GM23248 (cell line): ENCODE data around the gene EXOC7. TPM values are rescaled to one million over a fixed set of nuclear protein-coding genes. Genes with fewer than 3 reads are reported as not detected.
A peak's percentile ranks its signal among the peaks of the same experiment; 100 is the strongest.

ENCODE experiments used
- DNase-seq: peaks from one replicate; pipeline ENCODE4 v3.0.0-alpha.2; 2015
- H2AFZ ChIP-seq: fragments of 200-600 bp; sonication (generic); 2 replicates; pipeline ENCODE4 v1.6.1; 2016; ENCODE audit warnings: antibody characterized with exemption
- H3F3A ChIP-seq: fragments of 200-600 bp; sonication (generic); 2 replicates; pipeline ENCODE4 v1.6.1; 2016; ENCODE audit warnings: mild to moderate bottlenecking, antibody characterized with exemption, mixed run types; ENCODE audit not compliant: insufficient read depth
- H3K27ac ChIP-seq: fragments of 200-600 bp; sonication (generic); 2 replicates; pipeline ENCODE4 v1.5.1; 2016; ENCODE audit warnings: mild to moderate bottlenecking
- H3K27me3 ChIP-seq: fragments of 200-600 bp; sonication (generic); replicated peaks from 2 replicates; pipeline ENCODE4 v1.6.1; 2016; ENCODE audit warnings: mild to moderate bottlenecking; ENCODE audit not compliant: insufficient read depth
- H3K36me3 ChIP-seq: fragments of 200-600 bp; sonication (generic); 2 replicates; pipeline ENCODE4 v1.6.1; 2016; ENCODE audit warnings: low read depth, mild to moderate bottlenecking
- H3K4me1 ChIP-seq: fragments of 200-600 bp; sonication (generic); 2 replicates; pipeline ENCODE4 v1.6.1; 2016; ENCODE audit warnings: mild to moderate bottlenecking; ENCODE audit not compliant: insufficient read depth
- H3K4me2 ChIP-seq: fragments of 200-600 bp; sonication (generic); one replicate; pipeline ENCODE4 v1.6.1; 2016; ENCODE audit warnings: mild to moderate bottlenecking; ENCODE audit not compliant: unreplicated experiment
- H3K4me3 ChIP-seq: fragments of 200-600 bp; sonication (generic); 2 replicates; pipeline ENCODE4 v1.5.1; 2016; ENCODE audit warnings: mild to moderate bottlenecking
- H3K79me2 ChIP-seq: fragments of 200-600 bp; sonication (generic); 2 replicates; pipeline ENCODE4 v1.6.1; 2016; ENCODE audit warnings: mild to moderate bottlenecking; ENCODE audit not compliant: insufficient read depth
- H3K9ac ChIP-seq: fragments of 200-600 bp; sonication (generic); 2 replicates; pipeline ENCODE4 v1.6.1; 2016; ENCODE audit warnings: mild to moderate bottlenecking
- H3K9me2 ChIP-seq: fragments of 200-600 bp; sonication (generic); 2 replicates; pipeline ENCODE4 v1.6.1; 2016; ENCODE audit warnings: mixed run types, mild to moderate bottlenecking, moderate library complexity; ENCODE audit not compliant: insufficient read depth
- H3K9me3 ChIP-seq: fragments of 200-600 bp; sonication (generic); one replicate; pipeline ENCODE4 v1.6.1; 2017; ENCODE audit warnings: low read depth
- H4K20me1 ChIP-seq: fragments of 200-600 bp; sonication (generic); 2 replicates; pipeline ENCODE4 v1.6.0; 2016; ENCODE audit not compliant: insufficient read depth
- EZH2 ChIP-seq: fragments of 200-600 bp; sonication (generic); IDR thresholded peaks from 2 replicates; pipeline ENCODE4 v1.6.1; 2018; ENCODE audit warnings: antibody characterized with exemption, mild to moderate bottlenecking; ENCODE audit not compliant: insufficient read depth, poor library complexity, severe bottlenecking
- EZH2phosphoT487 ChIP-seq: fragments of 200-600 bp; sonication (generic); IDR thresholded peaks from 2 replicates; pipeline ENCODE4 v1.6.1; 2018; ENCODE audit warnings: antibody characterized with exemption, moderate library complexity, mild to moderate bottlenecking, low read depth; ENCODE audit not compliant: insufficient read depth
- WGBS, 2 experiments: methylation state at CpG; one replicate each; pipeline ENCODE4 v1.1.6; 2015 to 2017; ENCODE audit warnings: low lambda C conversion rate in 2 of 2, low coverage in 1 of 2; ENCODE audit errors: missing lambda C conversion rate in 2 of 2; 5-methylcytosine and 5-hydroxymethylcytosine counted together
- in situ Hi-C: fragments of 300-500 bp; cut with MboI; formaldehyde crosslinking; loops from 2 replicates; pipeline ENCODE4 v1.15.0; 2020
- polyA plus RNA-seq: library from polyadenylated mRNA; unstranded; fragments of >200 nt; fragmentation: Nextera tagmentation; extraction: Ambion mirVana; gene quantifications from 2 replicates; pipeline ENCODE4 v1.2.1, GENCODE V29; 2016
- total RNA-seq: library from RNA; depleted of rRNA; stranded (reverse); fragments of >200 nt; shearing (Covaris generic); gene quantifications from 2 replicates; pipeline ENCODE4 v1.2.3, GENCODE V29; 2014

The EXOC7 gene
- total and polyA plus RNA-seq, 2 experiments from 2014 or later: 88.0 to 101 TPM

DNA sequence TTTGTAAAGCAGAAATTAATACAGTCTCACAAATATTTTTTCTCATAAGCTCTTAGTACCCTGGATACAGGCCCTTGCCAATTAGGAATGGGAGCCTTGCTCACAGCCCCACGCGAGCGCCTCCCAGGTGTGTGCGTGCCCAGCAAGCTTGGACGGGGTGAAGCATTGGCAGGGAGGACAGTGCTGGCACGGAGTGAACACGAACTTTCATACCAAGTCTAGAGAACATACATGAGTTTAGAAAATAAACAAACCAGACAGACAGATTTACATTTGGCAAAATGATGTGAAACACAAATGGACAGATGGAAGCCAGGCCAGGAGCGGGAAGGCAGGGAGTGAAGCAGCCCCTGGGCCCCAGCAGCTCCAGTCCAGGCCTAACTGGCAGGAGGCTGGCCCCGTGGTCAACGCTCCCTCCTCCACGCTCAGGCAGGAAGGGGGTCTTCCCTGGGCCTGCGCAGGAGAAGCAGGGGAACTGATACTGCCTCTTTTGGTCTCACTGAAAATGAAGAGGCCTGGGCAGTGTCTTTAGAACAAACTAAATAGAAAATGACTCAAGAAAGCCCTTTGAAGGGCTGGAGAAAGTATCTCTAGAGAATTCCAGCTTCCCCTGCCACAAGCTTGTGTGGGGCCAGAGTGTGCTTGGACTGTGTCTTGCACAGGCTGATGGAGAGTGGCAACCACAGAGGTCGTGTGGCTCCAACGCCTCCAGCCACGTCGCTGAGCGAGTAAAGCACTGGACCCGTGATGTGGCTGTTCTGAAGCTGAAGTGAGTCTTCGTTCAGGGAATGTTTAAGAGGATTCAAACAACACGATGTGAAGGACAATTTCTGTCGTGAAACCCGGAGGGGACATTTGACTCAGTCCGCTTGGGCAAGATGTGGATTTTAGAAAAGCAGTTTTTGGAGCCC, 47.4 kb upstream of the EXOC7 start:
- Histone ChIP-seq H3K79me2 (no peaks in the 10 kb centered on the region), H3K36me3 (no peaks in the 10 kb centered on the region), H4K20me1 (no peaks in the 10 kb centered on the region), H2AFZ (no peak overlapping the region), H3K4me2 (no peak overlapping the region), H3K4me1 (no peaks in the 10 kb centered on the region), H3K27ac (no peak overlapping the region), H3K9ac (no peak overlapping the region), H3K9me3 (no peaks in the 10 kb centered on the region), H3K4me3 (no peak overlapping the region), H3K27me3 (no peaks in the 10 kb centered on the region; the same call in 1 of the 2 replicates), H3F3A (no peaks in the 10 kb centered on the region), H3K9me2 (no peaks in the 10 kb centered on the region)
- no peak for DNase-seq
- 75 to 79% methylated on average over 23 of the region's 23 CpGs for WGBS, 2 experiments
- in situ Hi-C loops: no loop called here
- TF ChIP-seq EZH2: no peak
- TF ChIP-seq EZH2phosphoT487: no peak

DNA sequence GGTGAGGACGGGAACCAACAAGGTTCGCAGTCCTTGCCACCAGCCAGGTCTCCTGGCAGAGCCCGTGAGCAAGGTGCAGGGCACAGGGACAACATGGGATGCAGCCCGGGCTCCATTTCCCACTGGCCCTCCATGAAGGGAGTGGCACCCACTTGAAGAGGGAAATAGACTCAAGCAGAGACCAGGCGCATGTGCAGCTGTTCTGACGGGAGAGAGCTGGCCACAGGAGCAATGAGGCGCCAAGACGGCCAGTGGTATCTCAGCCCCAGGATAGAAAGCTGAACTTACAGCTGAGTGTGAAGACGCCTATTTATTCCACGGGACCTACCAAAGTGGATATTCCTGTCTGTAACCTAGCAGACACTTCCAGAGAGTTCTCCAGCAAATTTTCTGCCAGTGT, 45.6 kb upstream of the EXOC7 start:
- H3K9me2 ChIP-seq: no peaks in the 10 kb centered on the region

DNA sequence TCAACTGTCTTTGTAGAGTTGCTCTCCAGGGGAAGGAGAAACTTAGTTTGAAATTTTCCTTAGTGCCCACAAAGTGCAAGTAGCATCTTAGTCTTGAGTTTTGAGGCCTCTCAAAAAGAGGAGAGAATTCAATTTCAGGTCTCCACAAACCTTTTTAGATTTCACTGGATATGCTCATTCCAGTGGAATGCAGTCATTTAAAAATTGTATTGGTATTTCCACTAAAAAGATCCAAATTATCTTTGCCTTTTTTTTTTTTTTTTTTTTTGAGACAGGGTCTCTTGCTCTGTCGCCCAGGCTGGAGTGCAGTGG, 44.4 kb upstream of the EXOC7 start:
- Histone ChIP-seq H3K4me2 (no peak overlapping the region), H3K79me2 (no peaks in the 10 kb centered on the region), H2AFZ (no peak overlapping the region), H3K27me3 (no peaks in the 10 kb centered on the region), H3K36me3 (no peaks in the 10 kb centered on the region), H4K20me1 (no peaks in the 10 kb centered on the region), H3F3A (no peaks in the 10 kb centered on the region), H3K27ac (no peak overlapping the region), H3K9ac (no peak overlapping the region), H3K9me3 (no peaks in the 10 kb centered on the region), H3K4me1 (no peaks in the 10 kb centered on the region), H3K9me2 (no peaks in the 10 kb centered on the region), H3K4me3 (no peak overlapping the region)
- no peak for DNase-seq
- TF ChIP-seq EZH2 (no peak), EZH2phosphoT487 (no peak)
- WGBS, 2 experiments: 69 to 100% methylated on average over 1 of the region's 1 CpG
- in situ Hi-C loops: no loop called here

More for the DNA sequence above, 45.6 kb upstream of the EXOC7 start:
- Histone ChIP-seq H3K9me3 (no peaks in the 10 kb centered on the region), H3K36me3 (no peaks in the 10 kb centered on the region), H3K4me3 (no peak overlapping the region), H3K27me3 (no peaks in the 10 kb centered on the region), H3K4me2 (no peak overlapping the region), H4K20me1 (no peaks in the 10 kb centered on the region), H3K4me1 (no peaks in the 10 kb centered on the region), H3K27ac (no peak overlapping the region), H3K79me2 (no peaks in the 10 kb centered on the region), H2AFZ (no peak overlapping the region), H3K9ac (no peak overlapping the region), H3F3A (no peaks in the 10 kb centered on the region)
- TF ChIP-seq EZH2 (no peak), EZH2phosphoT487 (no peak)
- 84 to 90% methylated on average over 10 of the region's 10 CpGs for WGBS, 2 experiments
- DNase-seq: no peak
- in situ Hi-C loops: no loop called here

GRCh38 chr17:76147211-76148014, 43.8 kb upstream of the EXOC7 start:
- no peaks in the 10 kb centered on the region for H3F3A ChIP-seq
- no peaks in the 10 kb centered on the region for H4K20me1 ChIP-seq
- H3K9me2 ChIP-seq: no peaks in the 10 kb centered on the region
- no peaks in the 10 kb centered on the region; the same call in 1 of the 2 replicates for H3K27me3 ChIP-seq
- no peaks in the 10 kb centered on the region for H3K79me2 ChIP-seq
- no peak for TF ChIP-seq EZH2
- TF ChIP-seq EZH2phosphoT487: no peak
- no peaks in the 10 kb centered on the region for H3K4me1 ChIP-seq
- no peak overlapping the region for H3K27ac ChIP-seq
- H3K9me3 ChIP-seq: no peaks in the 10 kb centered on the region
- 61 to 66% methylated on average over 13 of the region's 13 CpGs for WGBS, 2 experiments
- H3K4me3 ChIP-seq: no peak overlapping the region
- DNase-seq: peak; percentile 48
- no peak overlapping the region for H3K4me2 ChIP-seq
- H3K9ac ChIP-seq: no peak overlapping the region
- in situ Hi-C loops: no loop called here
- no peaks in the 10 kb centered on the region for H3K36me3 ChIP-seq
- no peak overlapping the region for H2AFZ ChIP-seq
